Activated CD4-positive, alpha-beta T cell treated with anti-CD3 and anti-CD28 coated beads, Interleukin-2, amount 50 U/mL, for 48 hours (primary cell): ENCODE measurements around the gene ELMO3.
A peak's percentile ranks its signal among the peaks of the same experiment; 100 is the strongest.

Experiments
- DNase-seq, 2 experiments: peaks; one replicate each; pipeline ENCODE4 v3.0.0-alpha.2; 2020

Gene ELMO3

DNA sequence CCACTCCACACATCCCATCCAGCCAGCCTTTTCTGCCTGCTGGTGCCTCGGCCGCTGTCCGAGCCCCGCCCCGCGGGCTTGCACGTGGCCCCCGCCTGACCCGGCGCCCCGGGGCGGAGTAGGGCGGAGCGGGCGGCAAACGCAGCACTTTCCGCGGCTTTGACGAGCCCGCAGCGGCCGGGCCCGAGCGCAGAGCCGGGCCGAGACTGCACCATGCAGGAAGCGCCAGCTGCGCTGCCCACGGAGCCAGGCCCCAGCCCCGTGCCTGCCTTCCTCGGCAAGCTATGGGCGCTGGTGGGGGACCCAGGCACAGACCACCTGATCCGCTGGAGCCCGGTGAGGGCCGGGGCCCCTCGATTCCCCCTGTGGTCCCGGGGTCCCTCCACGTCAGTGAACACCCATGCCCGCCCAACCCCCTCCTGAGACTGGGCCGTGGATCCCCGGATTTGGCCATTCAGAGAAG is 34.3 kb upstream of the ELMO3 start, which contains the start of gene HSF4:
Gene HSF4, plus strand, starts transcription at position 147 of the 463 bp plus-strand sequence. Its CDS starts 67 bp downstream, at position 214.
- DNase-seq: peak; percentile 30 to 34

DNA sequence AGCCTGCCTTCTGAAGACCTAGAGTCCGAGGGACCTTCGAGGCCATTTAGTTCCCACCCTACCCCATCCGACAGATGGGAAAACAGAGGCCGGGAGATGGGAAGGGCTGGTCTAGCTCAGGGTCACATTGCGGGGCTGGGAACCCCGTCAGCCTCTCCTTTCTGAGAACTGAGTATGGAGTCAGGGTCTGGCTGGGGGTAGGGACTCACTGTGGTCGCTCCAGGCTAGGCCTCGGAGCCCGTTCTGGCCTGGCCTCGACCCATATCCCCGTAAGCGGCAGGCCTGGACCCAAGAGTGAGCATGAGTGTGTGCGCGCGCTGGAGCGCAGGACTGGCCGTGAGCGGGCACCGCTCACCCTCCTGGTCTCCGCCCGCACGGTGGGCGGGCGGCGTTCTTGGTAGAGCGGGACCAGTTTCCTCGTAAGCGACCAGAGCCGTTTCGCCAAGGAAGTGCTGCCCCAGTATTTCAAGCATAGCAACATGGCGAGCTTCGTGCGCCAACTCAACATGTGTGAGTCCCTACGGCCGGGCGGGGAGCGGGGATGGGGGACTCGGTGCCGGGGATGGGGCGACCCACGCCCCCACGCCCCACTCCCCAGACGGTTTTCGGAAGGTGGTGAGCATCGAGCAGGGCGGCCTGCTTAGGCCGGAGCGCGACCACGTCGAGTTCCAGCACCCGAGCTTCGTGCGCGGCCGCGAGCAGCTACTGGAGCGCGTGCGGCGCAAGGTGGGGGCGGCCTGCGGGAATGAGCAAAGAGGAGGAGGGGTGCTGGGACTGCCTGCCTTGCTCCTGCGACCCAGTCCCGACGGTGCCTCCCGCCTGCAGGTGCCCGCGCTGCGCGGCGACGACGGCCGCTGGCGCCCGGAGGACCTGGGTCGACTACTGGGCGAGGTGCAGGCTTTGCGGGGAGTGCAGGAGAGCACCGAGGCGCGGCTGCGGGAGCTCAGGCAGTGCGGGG is 33.5 kb upstream of the ELMO3 start:
- peak in 1 of 2 experiments; percentile 38 for DNase-seq

DNA sequence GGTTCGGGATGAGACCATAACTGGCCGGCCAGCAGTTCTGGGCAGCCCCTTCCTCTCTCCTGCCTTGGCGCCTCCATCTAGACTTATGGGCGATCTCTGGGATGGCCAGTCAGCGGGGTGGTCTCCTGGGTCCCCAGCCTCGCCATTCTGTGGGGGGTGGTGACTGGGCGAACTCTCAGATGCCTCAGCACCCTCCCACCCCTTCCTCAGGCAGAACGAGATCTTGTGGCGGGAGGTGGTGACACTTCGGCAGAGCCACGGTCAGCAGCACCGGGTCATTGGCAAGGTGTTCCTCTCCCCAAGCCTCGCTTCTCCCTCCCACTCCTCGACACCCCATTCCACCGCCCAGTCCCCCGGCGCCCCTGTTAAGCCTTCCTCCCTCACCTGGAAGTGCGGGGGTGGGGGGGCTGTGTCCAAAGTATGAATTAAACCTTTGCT is 32.8 kb upstream of the ELMO3 start:
- DNase-seq: no peak

DNA sequence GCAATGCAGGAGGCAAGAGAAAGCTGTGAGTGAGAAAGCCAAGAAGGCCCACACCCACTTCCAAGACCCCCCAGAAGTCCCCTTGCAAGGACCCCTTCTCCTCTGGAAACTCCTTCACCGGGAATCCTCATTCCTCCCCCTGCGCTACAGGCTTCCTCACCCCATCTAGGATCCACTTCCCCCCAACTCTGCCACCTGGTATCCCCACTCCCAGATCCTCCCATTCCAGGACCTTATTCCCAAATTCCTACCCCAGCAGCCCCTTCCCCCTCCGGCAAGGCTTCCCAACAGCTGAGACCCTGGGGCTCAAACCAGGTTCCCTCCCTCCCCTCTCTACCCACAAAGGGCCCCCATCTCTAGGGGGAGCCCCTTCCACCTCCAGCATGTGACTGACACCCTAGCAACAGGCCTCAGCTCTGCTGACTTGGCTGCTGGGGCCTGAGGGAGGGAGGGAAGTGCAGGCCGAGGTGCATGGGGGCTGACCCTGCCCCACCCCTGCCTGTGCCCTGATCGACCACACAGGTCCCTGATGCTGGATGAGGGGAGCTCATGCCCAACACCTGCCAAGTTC is 32.2 kb upstream of the ELMO3 start:
- peak in 1 of 2 experiments; percentile 18 for DNase-seq

DNA sequence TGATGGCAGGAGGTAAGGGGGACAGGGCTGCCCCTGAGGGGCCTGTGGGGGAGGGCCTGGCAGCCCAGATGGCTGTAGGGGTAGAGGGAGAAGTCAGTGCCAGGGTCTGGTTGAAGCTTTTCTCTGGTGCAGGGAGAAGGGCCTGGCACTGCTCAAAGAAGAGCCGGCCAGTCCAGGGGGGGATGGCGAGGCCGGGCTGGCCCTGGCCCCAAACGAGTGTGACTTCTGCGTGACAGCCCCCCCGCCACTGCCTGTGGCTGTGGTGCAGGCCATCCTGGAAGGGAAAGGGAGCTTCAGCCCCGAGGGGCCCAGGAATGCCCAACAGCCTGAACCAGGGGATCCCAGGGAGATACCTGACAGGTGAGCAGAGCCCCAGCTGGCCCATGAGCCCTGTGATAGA is 31.3 kb upstream of the ELMO3 start:
- no peak for DNase-seq

DNA sequence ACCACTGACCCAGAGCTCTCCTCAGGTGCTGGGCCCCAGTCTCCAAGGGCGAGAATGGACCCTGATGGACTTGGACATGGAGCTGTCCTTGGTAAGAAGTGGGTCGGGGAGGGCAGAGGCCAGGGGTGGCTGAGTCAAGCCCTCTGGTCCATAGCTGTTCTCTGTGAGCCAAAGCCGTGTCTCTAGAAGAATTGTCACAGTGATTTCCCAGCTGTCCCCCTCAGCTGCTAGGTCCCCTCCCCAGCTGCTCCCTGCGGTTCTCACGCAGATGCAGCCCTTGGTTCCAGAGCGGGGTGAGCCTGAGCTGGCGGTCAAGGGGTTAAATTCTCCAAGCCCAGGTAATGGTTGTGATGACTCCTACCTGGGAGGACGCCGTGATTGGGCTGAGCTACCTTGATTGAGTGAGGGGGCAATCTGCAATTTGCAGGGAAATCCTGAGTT is 29.9 kb upstream of the ELMO3 start:
- no peak for DNase-seq

DNA sequence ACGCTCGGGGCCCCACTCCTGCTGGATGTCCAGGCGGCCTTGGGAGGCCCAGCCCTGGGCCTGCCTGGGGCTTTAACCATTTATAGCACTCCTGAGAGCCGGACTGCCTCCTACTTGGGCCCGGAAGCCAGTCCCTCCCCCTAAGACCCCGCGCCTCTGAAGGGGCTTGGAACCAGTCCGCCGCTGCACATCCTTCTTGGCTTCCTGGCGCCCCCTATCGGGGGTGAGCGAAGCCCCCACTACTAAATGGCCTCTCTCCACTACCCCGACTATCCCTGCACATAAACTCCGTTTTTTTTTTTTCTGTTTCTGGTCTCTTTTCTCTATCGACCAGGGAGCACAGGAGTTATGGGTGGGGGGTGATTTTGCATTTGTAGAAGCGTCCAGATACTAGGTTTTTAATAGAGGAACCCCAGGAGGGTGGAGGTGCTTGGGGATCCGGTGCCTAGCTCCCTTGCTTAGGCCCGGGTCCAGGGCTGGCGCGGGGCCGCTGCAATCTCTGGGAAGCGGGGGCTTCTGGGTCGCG is 29.2 kb upstream of the ELMO3 start:
- DNase-seq: peak; percentile 50 to 61

DNA sequence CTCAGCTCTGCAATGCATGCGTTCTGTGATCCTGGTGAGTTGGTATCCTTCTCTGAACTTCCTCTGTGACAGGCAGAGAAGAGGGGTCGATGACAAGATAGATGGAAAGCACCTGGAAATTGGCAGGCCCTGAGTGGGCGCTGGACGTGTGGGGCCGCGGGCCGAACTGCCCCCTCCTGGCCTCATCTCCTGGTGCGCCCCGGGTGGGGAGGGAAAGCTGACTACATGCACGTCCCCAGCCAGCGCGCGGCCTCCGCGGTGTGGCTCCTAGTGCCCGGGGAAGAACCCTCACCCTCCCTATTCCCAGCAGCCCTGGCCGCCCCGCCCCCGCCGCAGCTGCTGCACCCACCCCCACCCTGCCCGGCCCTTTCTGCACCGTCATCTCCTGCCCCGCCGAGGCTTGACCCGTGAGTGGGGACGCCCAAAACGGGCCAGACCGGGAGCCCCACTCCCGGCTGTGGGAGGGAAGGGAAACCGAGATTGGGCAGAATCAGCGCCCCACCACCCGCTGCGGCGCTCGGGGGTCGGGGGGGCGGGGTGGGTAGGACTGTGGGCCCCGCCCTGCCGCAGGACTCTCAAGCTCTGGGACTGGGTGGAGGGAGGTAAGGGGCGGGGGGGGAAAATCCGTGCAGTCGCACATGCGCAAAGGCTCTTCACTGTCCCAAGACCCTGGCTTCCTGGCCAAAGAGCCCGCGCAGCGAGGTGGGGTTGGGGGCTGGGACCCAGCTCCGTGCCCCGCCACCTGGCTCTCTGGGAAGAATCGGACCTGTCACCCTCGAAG is 28.6 kb upstream of the ELMO3 start, which contains the start of gene NOL3:
Gene NOL3, plus strand, starts transcription at position 371 of the 781 bp plus-strand sequence.
- peak; percentile 78 to 85 for DNase-seq

DNA sequence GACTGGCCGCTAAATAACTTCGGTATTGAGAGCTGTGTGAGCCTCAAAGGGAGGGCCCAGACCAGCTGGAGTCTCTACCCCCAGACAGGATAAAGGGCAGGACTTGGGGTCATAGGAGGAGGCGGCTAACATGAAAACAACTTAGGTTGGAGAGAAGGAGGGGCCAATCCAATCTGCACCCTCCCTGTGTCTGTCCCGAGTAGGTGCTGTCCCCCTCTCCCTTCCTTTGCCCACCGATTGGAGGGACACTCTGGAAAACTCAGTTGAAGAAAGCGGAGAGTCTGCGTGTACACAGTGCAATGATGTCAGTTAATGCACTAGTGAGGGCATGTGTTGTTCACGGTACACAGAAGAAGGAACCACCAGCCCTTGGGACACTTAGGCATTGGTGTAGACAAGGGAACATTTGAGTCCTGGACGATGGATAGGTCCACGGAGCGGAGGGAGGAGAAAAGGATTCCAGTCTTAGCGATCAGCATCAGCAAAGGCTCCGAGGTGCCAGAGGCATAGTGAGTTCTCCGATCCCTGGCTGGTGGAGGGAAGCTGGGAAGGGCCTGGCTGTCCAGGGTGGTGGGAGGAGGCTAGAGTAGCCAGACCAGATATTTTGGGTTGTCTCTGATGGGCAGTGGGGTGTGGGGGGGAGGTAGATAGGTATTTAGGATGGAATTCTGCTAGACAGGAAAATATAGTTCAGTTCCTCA is 27.8 kb upstream of the ELMO3 start:
- no peak for DNase-seq

DNA sequence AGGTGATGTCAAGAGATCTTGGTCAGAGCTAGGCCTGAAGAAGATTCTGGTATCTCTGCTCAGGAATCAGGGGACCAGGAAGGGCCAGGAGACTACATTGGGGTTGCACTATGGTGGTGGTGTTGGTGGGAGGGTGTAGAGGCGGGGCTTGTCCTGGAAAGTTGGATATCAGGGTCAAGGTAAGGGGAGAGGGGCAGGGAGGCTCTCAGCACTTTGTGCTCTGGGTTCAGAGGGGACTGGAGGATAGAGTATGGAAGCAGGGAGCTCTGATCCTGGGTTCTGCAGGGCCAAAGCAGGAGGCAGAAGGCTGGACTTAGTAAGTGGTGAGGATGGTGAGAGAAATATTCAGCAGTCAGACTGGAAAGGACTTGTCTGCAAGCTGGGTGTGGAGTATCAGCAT is 25.6 kb upstream of the ELMO3 start:
- DNase-seq: peak in 1 of 2 experiments; percentile 10

DNA sequence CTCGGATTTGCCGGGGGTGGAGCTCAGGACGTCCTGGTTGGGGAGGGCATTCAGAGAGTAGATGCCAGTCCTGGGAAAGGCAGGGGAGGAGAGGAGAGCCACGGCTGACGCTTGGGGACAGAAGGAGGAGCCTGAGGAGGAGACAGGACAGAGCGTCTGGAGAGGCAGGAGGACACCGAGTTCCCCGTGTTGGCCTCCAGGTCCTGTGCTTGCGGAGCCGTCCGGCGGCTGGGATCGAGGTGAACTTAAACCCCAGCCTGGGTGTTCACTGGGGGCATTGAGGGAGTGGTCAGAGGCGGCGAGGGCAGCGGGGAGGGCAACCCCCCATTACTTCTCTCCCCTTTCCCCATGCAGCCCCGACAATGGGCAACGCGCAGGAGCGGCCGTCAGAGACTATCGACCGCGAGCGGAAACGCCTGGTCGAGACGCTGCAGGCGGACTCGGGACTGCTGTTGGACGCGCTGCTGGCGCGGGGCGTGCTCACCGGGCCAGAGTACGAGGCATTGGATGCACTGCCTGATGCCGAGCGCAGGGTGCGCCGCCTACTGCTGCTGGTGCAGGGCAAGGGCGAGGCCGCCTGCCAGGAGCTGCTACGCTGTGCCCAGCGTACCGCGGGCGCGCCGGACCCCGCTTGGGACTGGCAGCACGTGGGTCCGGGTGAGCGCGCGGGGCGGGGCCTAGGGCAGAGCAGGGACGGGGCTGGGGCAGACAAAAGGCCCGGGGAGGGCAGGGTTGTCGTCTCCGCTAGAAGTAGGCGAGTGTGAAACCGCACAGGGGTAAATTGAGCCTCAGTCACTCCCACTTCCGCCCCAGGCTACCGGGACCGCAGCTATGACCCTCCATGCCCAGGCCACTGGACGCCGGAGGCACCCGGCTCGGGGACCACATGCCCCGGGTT is 24.9 kb upstream of the ELMO3 start:
- DNase-seq: peak; percentile 73 to 79

DNA sequence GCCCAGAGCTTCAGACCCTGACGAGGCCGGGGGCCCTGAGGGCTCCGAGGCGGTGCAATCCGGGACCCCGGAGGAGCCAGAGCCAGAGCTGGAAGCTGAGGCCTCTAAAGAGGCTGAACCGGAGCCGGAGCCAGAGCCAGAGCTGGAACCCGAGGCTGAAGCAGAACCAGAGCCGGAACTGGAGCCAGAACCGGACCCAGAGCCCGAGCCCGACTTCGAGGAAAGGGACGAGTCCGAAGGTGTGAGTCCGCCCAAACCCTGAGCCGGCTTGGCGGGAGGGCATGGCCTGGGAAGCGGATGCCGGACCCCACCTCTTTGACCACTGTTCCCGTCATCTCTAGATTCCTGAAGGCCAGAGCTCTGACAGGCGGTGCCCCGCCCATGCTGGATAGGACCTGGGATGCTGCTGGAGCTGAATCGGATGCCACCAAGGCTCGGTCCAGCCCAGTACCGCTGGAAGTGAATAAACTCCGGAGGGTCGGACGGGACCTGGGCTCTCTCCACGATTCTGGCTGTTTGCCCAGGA is 24.2 kb upstream of the ELMO3 start:
- DNase-seq: no peak

DNA sequence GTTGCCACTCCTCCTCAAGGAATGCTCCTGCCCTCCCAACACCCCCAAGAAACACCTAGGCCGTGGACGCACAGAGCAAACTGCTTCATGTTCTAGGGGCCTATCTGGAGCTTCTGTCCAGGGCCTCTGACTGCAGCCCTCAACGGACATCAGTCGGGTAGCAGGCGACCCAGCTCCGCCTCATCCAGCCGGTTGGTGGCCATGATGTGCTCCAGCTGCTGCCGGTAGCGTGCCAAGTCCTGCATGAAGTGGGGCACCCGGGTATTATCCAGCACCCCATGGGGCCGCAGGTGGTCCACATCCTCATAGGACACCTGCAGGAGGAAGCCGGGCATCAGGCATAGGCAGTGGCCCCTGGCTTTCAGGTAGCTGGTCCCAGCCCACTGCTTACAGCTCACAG is 22.3 kb upstream of the ELMO3 start:
- DNase-seq: no peak

DNA sequence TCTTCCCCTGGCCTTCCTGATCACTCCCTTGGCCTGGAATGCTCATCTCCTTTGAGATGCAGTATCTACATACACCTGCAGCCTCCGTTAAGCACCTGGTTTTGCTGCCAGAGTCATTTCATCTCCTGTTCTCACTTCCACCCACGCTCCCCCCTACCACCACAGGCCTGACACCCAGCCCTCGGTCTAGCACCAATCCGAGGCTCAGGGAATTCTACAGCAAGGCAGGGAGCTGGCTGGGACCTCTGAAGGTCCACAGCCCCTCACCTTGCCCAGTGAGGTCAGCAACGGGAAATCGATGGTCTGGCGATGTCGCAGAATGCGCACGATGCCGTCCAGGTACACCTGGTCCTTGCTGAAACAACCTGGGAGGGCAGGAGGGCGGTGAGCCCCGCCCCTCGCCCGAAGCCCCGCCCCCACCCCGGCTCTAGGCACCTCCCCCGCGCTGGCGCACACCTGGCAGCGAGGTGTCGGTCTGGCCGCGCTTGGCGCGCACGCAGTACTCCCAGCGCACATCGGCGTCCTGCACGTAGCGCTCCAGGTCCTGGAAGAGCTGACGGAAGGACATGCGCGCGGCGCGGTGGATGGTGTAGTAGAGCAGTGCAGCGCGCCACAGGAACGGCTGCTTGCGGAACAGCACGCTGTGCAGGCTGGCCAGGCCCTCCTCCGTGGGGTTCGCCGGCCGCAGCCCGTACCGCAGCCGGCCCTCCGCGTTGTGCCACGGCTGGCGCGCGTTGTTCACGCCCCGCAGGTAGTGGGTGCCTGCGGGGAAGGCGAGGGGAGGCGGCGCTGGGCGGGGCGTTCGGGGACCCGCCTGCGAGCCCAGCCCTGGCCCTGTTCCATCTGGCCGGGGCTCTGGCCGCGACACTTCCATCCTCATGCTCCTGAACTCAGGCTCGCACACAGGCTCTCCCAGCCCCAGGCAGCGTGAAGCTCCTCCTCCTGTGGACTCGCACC is 20.9 kb upstream of the ELMO3 start:
- DNase-seq: peak; percentile 60 to 64

DNA sequence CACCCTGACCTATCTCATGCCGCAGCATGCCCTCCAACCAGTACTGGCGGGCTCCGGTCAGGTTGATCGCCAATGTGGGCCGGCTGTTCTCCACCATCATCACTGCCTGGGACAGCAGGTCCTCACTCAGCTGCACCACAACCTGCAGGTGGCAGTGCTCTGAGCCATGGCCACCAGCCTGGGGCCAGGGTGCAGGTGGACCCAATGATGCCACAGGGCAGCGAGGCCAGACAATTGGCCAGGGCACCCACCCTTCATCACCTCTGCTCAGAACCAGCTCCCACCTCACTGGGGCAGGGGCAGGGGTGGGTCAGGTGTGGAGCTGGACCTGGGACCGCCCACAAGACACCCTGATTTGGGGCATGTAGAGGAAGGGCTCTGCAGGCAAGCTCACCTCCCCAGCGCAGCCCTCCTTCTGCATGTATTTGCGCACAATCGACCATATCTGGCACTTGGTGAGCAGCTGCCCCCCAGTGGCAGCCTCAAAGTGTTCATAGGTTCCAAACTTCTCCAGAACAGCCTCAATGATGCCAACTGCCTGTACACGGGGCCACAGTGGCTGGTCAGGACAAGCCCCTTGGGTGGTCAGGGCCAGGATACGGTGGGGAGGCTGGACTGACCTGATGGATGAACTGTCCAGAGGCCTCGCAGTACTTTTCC is 19.4 kb upstream of the ELMO3 start:
- no peak for DNase-seq

DNA sequence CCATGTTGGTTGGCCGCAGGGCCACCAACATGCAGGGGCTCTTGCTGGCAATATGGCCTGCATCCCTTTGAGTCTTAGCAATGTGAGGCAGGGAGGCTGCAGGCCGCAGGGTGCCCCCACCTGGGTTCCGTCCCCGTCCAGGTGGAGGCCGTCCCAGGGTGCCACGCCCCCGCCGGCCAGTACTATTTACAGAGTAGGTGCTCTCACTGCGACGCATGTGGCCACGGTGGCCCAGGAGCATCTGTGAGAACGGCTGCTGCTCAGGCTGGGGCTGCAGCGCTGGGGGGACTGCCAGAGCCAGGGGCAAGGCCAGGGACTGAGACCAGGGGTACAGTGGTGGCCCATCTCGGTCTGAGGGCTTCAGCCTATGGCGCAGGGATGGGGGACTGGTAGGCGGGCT is 18.8 kb upstream of the ELMO3 start:
- DNase-seq: no peak

DNA sequence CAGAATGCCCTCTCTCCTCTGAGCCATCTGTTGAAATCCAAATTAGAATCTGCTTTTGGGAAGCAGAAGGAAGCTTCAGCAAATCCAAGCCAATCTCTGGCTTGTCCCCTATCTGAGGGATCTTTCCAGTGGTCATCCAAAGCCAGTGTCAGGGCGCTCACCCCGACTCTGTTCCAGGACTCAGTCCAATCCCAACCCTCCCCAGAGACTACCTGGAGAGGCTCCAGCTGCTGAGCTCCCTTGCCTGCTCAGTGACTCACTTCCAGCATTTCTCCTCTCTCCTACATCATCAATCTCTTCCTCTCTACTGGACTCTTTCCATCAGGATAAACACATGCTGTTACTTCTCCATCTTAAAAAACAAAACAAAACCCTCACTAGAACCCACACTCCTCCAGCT is 17.6 kb upstream of the ELMO3 start:
- DNase-seq: no peak

DNA sequence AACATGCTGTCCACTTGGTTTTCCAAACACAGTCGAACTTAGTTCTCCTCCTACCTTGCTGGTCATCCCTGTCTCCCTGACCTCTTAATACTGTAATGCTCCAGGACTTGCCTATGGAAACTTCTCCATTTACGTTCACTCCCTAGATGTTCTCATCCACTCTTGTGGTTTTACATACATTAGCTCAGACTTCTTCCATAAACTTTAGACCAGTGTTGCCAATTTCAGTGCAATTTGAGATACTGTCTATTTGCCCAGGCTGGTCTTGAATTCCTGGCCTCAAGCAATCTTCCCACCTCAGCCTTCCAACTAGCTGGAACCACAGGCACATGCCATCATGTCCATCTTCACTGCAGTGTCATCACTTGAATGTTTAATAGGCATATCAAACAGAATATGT is 16.6 kb upstream of the ELMO3 start:
- no peak for DNase-seq

DNA sequence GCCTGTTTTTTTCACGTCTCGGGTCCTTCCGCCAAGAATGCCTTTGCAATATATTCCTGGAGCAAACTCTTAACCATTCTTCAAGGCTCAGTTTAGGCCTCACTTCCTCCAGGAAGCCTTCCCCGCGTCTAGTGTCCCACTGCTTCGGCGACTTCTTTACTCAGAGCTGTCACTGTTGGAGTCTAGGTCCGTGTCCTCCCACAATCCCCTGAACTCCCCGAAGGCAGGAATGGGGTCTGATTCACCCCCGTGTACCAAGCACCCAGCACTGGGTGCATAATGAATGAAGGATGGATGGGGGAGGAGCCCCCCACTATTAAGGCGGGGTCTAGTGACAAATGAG is 15.7 kb upstream of the ELMO3 start:
- DNase-seq: no peak
